ENCODE results near the gene MAFF. TPM values are rescaled to one million over a fixed set of nuclear protein-coding genes. Genes with fewer than 3 reads are reported as not detected.

Gene MAFF
- total RNA-seq, 1 donor from 2014 or later: 3.9 TPM

DNA sequence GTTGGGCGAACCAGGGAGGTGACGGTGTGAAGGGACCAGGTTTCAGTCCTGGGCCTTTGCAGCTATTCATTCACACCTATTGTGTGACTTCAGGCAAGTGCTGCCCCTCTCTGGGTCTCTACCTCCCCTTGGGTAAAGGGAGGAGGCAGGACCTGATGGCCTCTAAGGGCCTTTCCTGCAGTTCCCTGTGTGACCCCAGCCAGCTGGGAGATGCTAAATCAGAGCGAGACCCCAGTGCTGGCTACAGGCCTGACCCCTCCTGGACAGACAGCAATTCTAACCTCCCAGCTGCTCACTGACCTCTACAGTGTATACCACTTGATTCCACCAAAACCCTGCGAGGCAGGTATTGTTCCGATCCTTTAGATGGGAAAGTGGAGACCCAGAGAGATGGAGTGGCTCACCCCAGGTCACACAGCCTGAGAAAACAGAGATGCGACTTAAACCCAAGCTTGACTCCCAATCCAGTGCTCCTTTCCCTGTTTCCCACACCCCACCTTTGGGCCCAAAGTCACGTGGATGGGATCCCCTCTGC, 6.2 kb downstream of the MAFF start:
- Mint-ChIP-seq H3K36me3 (ENCODE audit: low read depth) (no peaks in the 10 kb centered on the region), H3K9me3 (no peaks in the 10 kb centered on the region), H3K4me3 (peak overlapping the region; percentile 15), H3K4me1 (peaks cover 12% of the 10 kb centered on the region), H3K27me3 (ENCODE audit: low read depth) (peaks cover 4% of the 10 kb centered on the region), H3K27ac (ENCODE audit: unreplicated experiment) (peak overlapping the region; percentile 19)
- no peak for DNase-seq (ENCODE audit: low read depth, low spot score)
- TF ChIP-seq, protein P1, sequence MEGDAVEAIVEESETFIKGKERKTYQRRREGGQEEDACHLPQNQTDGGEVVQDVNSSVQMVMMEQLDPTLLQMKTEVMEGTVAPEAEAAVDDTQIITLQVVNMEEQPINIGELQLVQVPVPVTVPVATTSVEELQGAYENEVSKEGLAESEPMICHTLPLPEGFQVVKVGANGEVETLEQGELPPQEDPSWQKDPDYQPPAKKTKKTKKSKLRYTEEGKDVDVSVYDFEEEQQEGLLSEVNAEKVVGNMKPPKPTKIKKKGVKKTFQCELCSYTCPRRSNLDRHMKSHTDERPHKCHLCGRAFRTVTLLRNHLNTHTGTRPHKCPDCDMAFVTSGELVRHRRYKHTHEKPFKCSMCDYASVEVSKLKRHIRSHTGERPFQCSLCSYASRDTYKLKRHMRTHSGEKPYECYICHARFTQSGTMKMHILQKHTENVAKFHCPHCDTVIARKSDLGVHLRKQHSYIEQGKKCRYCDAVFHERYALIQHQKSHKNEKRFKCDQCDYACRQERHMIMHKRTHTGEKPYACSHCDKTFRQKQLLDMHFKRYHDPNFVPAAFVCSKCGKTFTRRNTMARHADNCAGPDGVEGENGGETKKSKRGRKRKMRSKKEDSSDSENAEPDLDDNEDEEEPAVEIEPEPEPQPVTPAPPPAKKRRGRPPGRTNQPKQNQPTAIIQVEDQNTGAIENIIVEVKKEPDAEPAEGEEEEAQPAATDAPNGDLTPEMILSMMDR (conservative IDR thresholded peaks at IDR 0.05): no peak

DNA sequence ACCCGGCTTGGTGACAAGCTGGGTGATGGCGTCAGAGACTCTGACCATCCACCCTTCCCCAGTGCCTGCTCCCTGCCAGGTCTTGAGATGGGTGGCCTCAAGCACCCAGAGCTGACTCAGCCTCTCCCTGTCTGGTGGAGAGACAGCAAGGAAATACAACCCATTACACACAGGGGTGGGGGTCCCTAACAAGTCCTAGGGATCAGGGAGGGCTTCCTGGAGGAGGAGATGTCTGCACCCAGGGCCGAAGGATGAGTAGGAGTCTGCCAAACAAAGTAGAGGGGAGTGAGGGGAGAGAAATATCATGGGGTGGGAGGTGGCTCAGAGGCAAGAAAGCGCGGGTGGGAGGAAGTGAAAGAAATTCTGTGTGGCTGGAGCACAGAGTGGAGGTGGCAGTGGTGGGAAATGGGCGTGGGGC, 6.8 kb downstream of the MAFF start:
- Mint-ChIP-seq H3K36me3 (ENCODE audit: low read depth) (no peaks in the 10 kb centered on the region), H3K4me1 (peaks cover 17% of the 10 kb centered on the region), H3K27me3 (ENCODE audit: low read depth) (peaks cover 10% of the 10 kb centered on the region), H3K9me3 (no peaks in the 10 kb centered on the region), H3K27ac (ENCODE audit: unreplicated experiment) (no peak overlapping the region), H3K4me3 (peak overlapping the region; percentile 23)
- no peak for DNase-seq (ENCODE audit: low read depth, low spot score)
- TF ChIP-seq, protein P1 (conservative IDR thresholded peaks at IDR 0.05): no peak

DNA sequence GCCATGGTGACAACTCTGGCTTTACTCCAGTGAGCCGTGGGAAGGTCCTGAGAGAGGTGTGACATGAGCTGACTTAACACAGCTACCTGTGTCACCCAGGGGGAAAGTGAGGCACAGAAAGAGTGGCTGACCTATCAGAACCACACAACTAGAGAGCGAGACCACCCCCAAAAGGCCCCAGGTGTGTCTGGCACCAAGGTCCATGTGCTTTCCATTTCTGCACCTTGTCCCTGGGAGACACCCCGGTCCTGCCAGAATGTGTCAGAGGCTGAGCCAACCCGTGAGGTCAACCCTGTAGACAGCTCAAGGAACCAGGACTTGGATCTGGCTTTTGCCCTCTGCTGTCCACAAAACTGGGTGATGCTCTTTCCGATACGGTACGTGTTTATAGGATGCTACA, 9.8 kb downstream of the MAFF start:
- Mint-ChIP-seq H3K27me3 (ENCODE audit: low read depth) (peaks cover 12% of the 10 kb centered on the region), H3K9me3 (no peaks in the 10 kb centered on the region), H3K4me3 (no peak overlapping the region), H3K27ac (ENCODE audit: unreplicated experiment) (no peak overlapping the region), H3K4me1 (peaks cover 17% of the 10 kb centered on the region), H3K36me3 (ENCODE audit: low read depth) (peaks cover 3% of the 10 kb centered on the region)
- DNase-seq (ENCODE audit: low read depth, low spot score): no peak
- TF ChIP-seq, protein P1 (conservative IDR thresholded peaks at IDR 0.05): no peak

DNA sequence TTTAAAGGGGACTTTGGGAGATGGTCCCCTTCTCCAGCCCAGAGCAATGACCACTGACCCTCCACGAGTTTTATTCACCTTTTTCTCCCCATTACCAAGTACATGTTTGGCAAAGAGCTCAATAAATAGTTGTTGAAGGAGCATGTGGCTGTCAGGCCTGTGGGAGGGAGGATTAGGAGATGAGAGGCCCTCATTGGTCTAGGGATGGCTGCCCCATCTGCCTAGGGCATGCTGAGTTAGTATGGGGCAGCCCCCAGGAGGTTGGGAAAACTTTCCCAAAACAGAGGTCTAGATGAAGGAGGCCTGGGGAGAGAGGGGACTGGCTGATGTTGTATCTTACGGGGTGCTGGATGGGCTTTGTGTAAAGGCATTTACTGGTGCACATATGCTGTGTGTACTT, 10.6 kb downstream of the MAFF start:
- H3K27ac Mint-ChIP-seq (ENCODE audit: unreplicated experiment): no peak overlapping the region

DNA sequence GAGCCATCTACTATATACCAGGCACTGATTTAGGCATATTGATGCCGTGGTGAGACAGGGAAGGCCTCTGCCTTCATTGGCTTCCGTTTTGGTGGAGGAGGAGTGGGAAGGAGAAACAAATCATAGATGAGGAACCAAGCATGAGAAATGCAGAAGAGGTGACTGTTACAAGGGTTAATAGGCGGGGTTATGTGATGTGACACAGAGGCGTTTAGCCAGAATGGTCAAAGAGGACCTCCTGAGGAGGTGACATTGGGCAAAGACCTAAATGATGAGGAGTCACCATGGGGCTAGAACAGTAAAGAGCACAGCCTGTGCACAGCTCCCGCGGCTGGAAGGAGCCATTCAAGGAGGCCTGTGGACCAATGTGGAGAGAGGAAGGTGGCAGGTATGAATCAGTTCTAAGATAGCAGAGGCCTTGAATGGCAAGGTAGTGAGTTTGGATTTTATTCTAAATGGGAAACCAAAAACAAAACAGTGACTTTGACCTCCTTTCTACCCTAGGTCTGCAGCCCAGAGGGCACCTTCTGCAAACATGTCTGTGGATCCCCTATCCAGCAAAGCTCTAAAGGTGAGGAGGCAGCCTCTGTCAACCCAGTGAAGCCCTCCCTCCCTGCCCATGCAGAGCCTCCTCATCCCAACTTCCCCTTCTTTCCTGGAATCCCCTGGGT, 11.7 kb downstream of the MAFF start:
- H3K4me3 Mint-ChIP-seq: peak overlapping the region; percentile 67
- no peak for DNase-seq (ENCODE audit: low read depth, low spot score)
- H3K4me1 Mint-ChIP-seq: peaks cover 25% of the 10 kb centered on the region
- H3K27ac Mint-ChIP-seq (ENCODE audit: unreplicated experiment): no peak overlapping the region
- peaks cover 3% of the 10 kb centered on the region for H3K36me3 Mint-ChIP-seq (ENCODE audit: low read depth)
- TF ChIP-seq, protein P1 (conservative IDR thresholded peaks at IDR 0.05): no peak
- no peaks in the 10 kb centered on the region for H3K9me3 Mint-ChIP-seq
- peaks cover 12% of the 10 kb centered on the region for H3K27me3 Mint-ChIP-seq (ENCODE audit: low read depth)

More for the DNA sequence above, 10.6 kb downstream of the MAFF start:
- no peaks in the 10 kb centered on the region for H3K9me3 Mint-ChIP-seq
- no peak overlapping the region for H3K4me3 Mint-ChIP-seq
- peaks cover 3% of the 10 kb centered on the region for H3K36me3 Mint-ChIP-seq (ENCODE audit: low read depth)
- TF ChIP-seq, protein P1 (conservative IDR thresholded peaks at IDR 0.05): no peak
- H3K4me1 Mint-ChIP-seq: peaks cover 17% of the 10 kb centered on the region
- peaks cover 12% of the 10 kb centered on the region for H3K27me3 Mint-ChIP-seq (ENCODE audit: low read depth)
- no peak for DNase-seq (ENCODE audit: low read depth, low spot score)

All from neural crest cell (in vitro differentiated cells).